Ramos (cell line): ENCODE results near the gene EVA1A.

ENCODE experiments used
- in situ Hi-C: fragments of 300-500 bp; cut with MboI; formaldehyde crosslinking; loops from one replicate; pipeline ENCODE4 v1.14.3; 2022; ENCODE audit warnings: low sequenced_read_pairs; ENCODE audit not compliant: unreplicated experiment

The EVA1A gene

DNA sequence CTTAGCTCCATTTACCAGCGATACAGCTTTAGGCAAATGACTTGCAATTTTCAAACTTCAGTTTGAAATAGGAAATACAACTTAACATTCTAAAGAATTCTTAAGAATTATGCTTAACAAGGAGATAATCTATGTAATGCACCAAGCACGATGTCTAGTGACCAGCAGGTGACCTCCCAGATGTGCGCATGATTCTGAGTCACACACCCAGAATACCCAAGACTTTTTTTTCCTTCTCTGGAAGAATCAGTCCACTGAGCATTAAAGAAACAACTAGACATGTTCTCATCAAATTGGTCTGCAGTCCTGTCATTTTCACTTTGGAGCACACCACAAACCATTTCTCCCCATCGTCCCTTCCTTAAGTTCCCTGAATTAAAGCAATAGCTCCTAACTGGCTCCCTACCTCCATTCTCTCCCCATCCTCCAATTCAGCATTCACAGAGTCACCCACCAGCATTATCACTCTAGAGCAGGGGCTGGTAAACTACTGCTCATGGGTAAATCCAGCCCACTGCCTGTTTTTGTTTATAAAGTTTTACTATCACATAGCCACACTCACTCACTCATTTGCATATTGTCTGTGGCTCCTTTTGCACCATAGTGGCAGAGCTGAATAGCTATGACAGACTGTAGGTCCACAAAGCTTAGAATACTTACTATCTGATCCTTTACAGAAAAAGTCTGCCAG is 13.2 kb downstream of the EVA1A start:
- in situ Hi-C loops, result no loop called here

DNA sequence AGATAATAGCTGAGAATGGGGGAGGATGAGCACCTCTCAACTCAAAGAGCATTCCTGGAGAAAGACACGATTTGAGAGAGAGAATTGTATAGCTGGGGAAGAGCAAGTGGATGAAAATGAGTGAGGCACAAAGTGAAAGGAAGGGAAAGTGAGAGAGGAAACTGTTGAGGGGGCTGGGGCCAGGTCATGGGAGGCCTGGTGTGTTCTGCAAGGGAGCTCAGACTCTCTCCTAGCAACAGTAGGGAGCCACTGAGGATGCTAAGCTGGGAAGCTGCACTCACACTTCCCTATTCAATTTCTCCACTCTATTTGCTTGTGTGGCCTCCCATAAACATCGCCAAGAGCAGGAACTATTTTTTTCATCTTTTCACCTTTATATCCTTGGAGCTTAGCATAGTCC is 14.8 kb downstream of the EVA1A start:
- in situ Hi-C loops, result no loop called here

DNA sequence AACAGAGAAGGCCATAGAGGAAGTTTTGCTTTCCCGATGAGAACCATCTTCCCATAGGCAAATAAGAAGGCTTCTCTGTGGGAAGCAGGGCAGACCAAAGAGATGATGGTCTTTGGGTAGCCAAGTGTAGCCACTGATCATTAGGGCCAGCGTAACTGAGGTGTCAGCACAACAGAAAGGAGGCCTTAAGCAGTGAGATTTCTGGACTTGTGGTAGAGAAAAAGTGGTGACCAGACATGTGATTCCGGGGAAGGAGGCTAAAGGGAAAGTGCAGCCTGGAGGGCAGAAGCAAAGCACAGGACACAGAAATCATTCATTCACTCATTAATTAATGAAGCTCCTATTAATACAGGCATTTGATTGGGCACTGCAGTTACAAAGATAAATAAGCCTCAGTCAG is 15.4 kb downstream of the EVA1A start:
- in situ Hi-C loops, result no loop called here

DNA sequence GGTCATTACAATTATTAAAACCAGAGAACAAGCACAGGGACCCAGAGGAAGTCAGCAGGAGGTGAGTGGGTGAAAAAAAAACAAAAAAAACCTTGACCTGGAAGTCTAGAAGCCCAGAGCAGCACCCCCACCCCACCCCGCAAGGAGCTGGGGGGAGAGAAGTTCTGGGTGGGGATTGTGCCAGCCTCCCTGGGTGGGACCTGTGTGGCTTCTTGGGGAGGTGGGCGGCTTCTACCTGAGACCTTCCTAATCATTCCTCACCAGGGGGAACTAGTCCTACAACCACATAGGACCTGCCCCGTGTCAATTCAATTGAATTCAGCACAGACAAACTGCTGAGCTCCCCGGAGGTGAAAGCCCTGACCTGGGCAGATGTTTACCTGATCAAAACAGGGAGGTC is 17.3 kb downstream of the EVA1A start:
- in situ Hi-C loops, result no loop called here

DNA sequence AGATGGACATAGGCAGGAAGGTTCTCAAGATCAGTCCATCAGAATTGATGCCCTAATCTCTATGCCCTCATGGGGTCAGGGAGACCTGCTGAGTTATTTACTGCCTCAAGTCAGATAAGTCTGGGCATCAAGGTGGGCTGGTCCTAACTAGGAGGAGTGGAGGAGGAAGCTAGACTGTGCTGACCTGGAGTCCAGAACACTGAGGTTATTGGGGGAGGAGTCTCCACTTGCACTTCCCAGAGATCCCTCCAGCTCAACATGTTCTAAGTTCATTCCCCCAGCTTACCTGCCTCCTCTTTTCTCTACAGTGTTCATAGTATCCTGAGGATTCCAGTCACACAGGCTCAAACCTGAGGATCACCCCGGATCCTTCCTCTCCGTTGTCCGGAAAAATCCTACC is 19.3 kb downstream of the EVA1A start:
- in situ Hi-C loops, result no loop called here

DNA sequence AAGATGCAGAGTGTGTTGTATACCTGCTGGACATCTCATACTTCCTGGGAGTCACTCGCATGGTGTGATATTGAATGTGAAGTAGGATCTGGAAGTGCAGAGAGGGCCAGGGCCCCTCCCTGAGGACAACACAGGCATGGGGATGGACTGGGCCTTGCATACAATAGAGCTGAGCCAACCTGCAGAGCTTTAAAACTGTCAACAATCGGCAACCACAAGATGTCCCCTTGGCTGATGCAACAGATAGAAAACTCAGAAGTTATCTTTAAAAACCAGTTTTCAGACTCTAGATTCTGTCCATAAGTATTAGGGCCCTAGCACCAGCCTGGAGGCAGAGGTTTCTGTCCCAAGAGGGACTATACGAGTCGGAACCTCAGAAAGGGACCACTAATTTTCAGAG is 19.7 kb downstream of the EVA1A start:
- in situ Hi-C loops, result no loop called here

DNA sequence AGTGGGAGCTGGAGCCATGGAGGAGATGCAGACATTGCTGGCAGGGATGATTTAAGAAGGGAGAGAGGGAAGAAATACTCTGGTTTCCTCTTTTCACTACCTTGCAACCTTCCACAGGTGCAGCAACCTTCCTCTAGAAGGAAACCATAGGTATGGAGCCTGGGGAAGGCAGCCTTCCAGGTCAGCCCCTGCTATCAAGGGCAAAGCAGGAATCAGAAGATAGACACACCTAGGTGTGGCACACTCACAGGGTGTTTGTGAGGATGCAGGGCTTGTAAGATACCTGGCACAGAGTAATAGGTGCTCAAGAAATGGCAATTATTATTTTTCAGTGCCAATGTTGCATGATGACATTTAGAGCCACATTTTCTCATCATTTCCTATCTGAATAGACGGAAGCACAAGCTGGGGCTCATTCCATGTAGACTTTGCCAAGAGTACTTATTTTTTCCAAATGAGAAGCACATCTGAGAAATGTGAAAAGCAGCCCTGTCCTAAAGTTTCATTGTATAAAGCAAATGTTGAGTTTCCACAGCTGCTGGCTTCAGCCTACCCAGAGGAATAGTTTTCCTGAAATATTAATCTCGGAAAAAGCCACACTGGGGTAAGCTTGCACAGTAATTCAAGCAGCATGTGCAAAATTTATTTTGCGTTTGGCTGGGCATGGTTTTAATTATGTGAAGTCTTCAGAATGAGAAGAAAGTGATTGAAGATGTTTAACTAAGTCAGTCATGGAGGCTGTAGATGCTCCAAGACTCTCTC is 20.6 kb downstream of the EVA1A start:
- in situ Hi-C loops, result no loop called here

DNA sequence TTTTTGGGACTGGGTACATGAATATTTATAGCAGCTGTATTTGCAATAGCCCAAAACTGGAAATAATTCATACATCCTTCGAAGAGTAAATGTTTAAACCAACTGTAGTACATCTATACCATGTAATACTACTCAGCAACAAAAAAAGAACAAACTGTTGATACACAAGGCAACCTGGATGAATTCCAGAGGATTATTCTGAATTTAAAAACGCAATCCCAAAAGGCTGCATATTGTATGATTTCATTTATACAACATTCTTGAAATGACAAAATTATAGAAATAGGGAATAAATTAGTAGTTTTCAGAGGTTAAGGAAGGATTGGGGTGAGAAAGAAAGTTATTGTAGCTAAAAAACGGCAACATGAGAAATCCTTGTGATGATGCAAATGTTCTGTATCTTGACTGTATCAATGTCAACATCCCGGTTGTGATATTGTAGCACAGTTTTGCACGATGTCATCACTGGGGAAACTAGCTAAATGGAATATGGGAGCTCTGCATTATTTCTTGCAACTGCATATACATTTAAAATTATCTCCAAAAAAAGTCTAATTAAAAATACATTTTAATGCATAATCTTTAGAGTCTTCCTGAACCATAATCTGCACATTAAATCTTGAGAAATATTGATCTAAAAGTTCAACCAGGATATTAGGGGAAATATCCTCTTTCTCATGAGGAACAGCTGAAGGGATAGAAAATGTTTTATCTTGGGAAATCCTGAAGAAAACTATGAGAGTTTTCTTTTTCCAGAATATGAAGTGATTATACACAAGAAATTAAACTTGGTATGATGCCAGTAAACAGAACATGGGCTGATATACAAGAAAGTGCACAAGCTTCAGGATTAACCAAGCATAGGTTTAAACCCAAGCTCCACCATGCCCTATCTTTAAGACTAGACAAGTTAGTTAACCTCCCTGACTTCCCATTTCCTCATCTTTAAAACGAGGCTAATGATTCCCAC is 21.9 kb downstream of the EVA1A start:
- in situ Hi-C loops, result no loop called here

DNA sequence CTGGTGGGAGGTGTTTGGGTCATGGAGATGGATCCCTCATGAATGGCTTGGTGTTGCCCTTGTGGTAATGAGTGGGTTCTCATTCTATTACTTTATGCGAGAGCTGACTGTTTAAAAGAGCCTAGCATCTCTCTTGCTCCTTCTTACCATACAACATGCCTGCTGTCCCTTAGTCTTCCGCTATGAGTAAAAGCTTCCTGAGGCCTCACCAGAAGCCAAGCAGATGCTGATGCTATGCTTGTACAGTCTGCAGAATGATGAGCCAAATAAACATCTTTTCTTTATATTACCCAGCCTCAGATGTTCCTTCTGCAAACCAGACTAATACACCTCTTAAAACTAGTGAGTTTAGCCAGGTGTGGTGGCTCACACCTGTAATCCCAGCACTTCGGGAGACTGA is 23.1 kb downstream of the EVA1A start:
- in situ Hi-C loops, result no loop called here

DNA sequence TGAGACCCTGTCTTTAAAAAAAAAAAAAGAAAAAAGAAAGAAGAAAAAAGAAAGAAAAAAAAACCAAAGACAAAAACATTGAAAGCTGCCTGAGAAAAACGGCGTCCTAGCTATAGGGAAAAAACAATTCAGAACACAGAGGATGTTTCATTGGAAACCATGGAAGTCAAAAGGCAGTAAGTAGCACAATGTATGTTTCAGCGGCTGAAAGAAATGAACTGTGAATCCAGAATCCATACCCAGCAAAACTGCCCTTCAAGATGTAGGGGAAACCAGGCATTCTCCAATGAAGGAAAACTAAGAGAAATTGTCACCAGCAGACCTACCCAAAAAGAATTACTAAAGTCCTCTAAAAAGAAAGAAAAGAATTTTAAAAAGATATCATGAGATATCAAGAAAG is 27.6 kb downstream of the EVA1A start:
- in situ Hi-C loops, result no loop called here

DNA sequence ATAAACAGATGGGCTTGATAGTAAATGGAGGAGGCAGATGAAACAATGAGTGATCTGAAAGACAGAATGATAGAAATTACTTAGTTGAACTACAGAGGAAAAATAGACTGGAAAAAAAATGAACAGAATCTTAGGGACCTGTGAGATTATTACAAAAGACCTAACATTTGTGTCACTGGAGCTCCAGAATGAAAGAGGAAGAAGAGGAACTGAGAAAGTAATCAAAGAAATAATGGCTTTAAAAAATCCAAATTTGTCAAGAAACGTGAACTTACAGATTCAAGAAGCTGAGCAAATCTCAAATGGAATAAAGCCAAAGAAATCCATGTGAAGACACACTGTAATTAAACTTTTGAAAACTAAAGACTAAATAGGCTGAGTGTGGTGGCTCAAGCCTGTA is 28.3 kb downstream of the EVA1A start:
- in situ Hi-C loops, result no loop called here

DNA sequence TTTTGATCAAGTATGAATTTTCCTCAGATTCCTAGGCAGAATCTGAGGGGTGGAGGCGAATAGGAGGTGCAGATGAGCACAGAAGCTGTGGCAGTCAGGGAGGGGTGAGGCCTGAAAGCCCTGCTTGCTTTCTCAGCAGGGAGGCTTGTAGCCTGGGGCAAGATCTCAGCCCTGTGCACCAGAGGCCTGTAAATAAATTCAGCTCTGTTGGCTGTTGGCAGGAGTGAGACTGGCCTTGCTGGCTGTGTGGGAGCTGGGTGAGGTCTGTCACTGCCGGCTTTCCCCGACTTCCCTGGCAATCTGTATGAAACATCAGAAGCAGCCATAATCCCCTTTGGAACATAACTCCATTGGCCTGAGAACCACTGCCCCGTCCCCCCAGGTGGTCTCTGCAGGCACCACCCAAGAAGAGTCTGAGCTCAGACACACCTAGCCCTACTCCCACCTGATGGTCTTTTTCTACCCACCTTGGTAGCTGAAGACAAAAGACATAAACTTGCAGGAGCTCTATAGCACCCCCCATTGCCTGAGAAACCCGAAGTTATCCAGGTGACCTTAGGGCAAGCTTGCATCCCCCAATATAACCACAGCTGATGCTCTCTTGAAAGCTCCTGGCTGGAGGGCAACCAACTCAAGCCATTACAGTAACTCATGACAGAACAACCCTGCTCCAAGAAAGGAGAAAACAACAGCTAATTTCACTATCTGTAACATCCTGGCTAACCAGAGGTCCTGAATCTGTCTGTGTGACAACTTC is 32.3 kb downstream of the EVA1A start:
- in situ Hi-C loops, result no loop called here

DNA sequence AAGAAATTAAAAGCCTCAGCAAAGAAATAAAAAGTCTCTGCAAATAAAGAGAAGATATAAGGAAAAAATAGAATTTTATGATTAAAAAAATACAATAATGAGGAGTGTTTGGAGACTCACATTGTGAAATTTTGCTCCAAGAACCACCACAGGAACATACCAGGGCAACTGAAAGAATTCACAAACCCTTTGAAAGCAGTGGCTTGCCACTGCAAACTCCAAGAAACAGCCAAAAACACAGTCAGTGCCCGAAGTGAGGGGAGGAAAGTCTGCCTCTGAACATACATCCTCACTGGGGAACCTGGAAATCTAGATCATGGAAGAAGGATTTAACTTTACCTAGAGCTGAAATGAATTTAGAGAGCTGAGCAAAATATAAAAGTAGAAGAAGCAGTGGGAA is 33.1 kb downstream of the EVA1A start:
- in situ Hi-C loops, result no loop called here

DNA sequence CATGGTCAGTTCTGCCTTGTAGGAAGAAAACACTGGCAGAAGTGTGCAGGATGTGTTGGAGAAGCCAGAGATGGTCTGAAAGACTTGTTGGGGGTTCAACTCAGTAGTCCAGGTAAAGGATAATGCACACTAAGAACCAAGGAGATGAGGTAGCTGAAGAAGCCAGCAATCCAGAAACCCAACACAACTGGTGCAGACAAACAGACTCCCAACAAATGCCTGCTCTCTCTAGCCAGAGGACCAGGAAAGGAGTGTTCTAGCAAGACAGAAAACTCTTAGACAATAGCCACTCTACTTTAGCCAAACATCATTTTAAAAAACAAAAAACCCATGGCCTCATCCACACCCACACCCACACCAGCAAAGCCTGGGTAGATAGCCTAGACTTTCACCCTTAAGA is 33.9 kb downstream of the EVA1A start:
- in situ Hi-C loops, result no loop called here

DNA sequence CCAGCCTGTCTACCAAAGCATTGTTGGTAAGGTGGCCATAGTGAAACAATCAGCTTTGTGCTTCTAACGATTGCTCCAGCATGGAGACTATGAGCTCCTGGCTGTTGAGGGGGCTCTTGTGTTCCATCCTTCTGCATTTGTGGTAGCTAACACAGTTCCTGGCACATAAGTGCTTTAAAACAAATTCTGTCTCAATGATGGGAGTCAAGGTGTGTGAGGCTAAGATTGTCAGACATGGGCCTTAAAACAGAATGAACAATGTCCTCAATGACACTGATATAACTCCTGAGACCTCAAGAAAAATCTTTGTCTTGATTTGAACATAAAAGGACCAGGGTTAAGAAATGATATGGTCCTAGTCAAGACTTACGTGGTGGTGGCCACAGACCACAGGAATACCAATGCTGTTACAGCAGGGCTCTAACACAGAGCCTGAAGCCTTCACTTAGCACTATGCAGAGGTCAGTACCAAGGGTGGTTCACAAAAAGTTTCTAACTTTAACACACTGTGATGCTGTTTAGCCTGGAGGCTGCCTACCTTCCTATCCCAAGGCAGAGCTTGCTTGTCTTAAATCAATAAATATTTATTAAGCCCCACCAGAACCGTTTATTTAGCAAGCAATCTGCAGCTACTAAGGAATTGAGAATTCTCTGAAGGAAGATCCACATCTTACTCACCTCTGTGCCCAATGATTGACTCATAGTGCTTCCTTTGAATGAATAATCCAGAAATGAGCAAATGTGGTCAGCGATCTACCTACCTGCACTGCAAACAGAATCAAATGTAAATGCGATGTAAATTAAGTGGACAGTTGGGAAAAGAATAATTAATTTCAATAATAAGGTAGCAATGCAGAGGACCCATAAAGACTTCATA is 35.1 kb downstream of the EVA1A start:
- in situ Hi-C loops, result no loop called here

DNA sequence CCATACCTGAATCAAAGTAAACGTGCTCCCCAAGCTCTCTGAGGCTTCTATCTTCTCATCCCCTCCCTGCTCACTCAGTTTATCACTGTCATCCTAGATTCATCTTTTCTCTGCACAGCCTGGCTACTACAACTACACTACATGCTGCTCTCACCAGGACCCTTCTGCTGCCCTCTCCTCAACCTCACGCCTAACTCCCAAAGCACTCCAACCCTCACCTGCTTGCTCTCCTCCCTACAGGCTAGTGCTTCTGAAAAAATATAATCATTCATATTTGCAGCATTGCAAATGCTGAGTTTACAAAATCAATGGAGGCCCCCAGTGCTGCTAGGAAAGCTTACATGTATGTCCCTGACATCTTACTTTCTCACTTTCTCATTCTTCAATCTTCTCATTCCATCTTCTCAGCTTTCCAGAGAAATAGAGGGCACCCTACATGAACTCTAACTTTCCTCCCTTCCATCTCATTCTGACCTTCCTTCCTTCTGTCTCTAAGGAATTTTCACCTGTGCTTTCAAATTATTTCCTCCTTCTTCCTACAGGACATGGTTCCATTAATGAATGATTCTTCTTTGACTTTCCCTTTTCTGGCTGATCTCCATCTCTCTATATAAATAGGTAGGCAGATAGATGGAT is 36.3 kb downstream of the EVA1A start:
- in situ Hi-C loops, result no loop called here

DNA sequence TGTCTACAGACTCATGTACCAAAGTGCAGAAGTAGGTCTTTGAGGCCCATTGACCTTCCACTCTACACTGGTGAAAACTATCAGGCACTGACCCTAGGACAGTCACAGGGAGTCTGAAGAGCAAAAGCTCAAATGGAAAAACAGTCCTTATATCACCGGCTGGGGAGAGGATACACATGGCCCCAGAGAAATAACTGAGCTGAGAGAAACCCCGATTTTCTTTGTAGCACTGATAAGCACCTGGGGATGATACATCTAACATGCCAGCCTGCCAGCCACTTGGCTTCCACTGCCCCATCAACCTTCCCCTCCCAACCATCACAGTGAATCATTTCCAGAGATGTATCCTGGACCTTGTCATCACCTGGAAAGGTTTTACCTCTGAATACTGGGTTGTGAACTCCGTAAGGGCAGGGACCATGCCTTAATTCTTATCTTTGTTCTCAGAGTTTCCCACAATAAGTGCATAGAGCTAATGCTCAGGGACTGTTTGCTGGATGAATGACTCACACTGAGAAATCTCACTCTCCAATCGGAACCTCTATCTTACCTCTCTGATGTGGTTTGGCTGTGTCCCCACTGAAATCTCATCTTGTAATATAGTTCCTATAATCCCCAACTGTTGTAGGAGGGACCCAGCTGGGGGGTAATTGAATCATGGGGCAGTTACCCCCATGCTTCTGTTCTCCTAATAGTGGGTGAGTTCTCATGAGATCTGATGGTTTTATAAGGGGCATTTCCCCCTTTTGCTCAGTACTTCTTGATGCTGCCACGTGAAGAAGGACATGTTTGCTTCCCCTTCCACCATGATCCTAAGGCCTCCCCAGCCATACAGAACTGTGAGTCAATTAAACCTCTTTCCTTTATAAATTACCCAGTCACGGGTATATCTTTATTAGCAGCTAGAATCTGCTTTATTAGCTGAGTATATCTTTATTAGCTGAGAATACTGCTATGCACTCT is 37.1 kb downstream of the EVA1A start:
- in situ Hi-C loops, result no loop called here
